HL-60 (cell line): Measurements from ENCODE around the gene HAUS8.
"Not testable (repeated sequence)": the region's sequence is repeated elsewhere in the genome, so short reads cannot be mapped to it uniquely, and the experiment has no call there.

ENCODE experiments used
- DNase-seq, 2 experiments: peaks; one replicate each; pipeline ENCODE4 v3.0.0-alpha.2; 2010 to 2020; ENCODE audit warnings: low read depth in 1 of 2, low spot score in 1 of 2
- H3K27ac ChIP-seq: fragments of 250-450 bp; sonication (Bioruptor Pico); replicated peaks from 2 replicates; pipeline ENCODE4 v1.5.1; 2020; ENCODE audit warnings: mild to moderate bottlenecking, moderate library complexity
- H3K27me3 ChIP-seq: fragments of 250-450 bp; sonication (Bioruptor Pico); 2 replicates; pipeline ENCODE4 v1.5.1; 2021; ENCODE audit warnings: mild to moderate bottlenecking, moderate library complexity; ENCODE audit not compliant: insufficient read depth, poor library complexity, severe bottlenecking
- H3K4me3 ChIP-seq: replicated peaks from 2 replicates; pipeline ENCODE4 v1.5.1; 2011; ENCODE audit warnings: mild to moderate bottlenecking, control low read depth, low read length; ENCODE audit not compliant: insufficient read depth
- GABPA ChIP-seq: IDR thresholded peaks from 2 replicates; pipeline ENCODE4 v1.6.1; 2012; ENCODE audit warnings: low read depth
- POLR2AphosphoS5 ChIP-seq: IDR thresholded peaks from 2 replicates; pipeline ENCODE4 v1.6.1; 2012; ENCODE audit warnings: low read depth
- SPI1 ChIP-seq: IDR thresholded peaks from 2 replicates; pipeline ENCODE4 v1.6.1; 2012; ENCODE audit warnings: low read depth, mild to moderate bottlenecking, borderline replicate concordance
- TF ChIP-seq, protein P1 (sequence below): IDR thresholded peaks from one replicate; pipeline ENCODE4 v1.5.1; 2011; ENCODE audit warnings: low read length, control low read depth, inconsistent platforms; ENCODE audit not compliant: insufficient read depth
- TF ChIP-seq, protein P2 (sequence below): IDR thresholded peaks from 2 replicates; pipeline ENCODE4 v1.6.1; 2012; ENCODE audit warnings: low read depth; ENCODE audit not compliant: insufficient replicate concordance

Gene HAUS8

GRCh38 chr19:17020385-17020784 lies 54.9 kb downstream of the HAUS8 start:
- no peak overlapping the region for H3K4me3 ChIP-seq
- H3K27me3 ChIP-seq, result no peaks in the 10 kb centered on the region
- DNase-seq, result no peak
- TF ChIP-seq, protein P1, sequence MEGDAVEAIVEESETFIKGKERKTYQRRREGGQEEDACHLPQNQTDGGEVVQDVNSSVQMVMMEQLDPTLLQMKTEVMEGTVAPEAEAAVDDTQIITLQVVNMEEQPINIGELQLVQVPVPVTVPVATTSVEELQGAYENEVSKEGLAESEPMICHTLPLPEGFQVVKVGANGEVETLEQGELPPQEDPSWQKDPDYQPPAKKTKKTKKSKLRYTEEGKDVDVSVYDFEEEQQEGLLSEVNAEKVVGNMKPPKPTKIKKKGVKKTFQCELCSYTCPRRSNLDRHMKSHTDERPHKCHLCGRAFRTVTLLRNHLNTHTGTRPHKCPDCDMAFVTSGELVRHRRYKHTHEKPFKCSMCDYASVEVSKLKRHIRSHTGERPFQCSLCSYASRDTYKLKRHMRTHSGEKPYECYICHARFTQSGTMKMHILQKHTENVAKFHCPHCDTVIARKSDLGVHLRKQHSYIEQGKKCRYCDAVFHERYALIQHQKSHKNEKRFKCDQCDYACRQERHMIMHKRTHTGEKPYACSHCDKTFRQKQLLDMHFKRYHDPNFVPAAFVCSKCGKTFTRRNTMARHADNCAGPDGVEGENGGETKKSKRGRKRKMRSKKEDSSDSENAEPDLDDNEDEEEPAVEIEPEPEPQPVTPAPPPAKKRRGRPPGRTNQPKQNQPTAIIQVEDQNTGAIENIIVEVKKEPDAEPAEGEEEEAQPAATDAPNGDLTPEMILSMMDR, result no peak
- TF ChIP-seq GABPA, result no peak
- TF ChIP-seq, protein P2, sequence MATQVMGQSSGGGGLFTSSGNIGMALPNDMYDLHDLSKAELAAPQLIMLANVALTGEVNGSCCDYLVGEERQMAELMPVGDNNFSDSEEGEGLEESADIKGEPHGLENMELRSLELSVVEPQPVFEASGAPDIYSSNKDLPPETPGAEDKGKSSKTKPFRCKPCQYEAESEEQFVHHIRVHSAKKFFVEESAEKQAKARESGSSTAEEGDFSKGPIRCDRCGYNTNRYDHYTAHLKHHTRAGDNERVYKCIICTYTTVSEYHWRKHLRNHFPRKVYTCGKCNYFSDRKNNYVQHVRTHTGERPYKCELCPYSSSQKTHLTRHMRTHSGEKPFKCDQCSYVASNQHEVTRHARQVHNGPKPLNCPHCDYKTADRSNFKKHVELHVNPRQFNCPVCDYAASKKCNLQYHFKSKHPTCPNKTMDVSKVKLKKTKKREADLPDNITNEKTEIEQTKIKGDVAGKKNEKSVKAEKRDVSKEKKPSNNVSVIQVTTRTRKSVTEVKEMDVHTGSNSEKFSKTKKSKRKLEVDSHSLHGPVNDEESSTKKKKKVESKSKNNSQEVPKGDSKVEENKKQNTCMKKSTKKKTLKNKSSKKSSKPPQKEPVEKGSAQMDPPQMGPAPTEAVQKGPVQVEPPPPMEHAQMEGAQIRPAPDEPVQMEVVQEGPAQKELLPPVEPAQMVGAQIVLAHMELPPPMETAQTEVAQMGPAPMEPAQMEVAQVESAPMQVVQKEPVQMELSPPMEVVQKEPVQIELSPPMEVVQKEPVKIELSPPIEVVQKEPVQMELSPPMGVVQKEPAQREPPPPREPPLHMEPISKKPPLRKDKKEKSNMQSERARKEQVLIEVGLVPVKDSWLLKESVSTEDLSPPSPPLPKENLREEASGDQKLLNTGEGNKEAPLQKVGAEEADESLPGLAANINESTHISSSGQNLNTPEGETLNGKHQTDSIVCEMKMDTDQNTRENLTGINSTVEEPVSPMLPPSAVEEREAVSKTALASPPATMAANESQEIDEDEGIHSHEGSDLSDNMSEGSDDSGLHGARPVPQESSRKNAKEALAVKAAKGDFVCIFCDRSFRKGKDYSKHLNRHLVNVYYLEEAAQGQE, result no peak
- TF ChIP-seq POLR2AphosphoS5, result no peak
- no peak for TF ChIP-seq SPI1
- H3K27ac ChIP-seq, result no peak overlapping the region

DNA sequence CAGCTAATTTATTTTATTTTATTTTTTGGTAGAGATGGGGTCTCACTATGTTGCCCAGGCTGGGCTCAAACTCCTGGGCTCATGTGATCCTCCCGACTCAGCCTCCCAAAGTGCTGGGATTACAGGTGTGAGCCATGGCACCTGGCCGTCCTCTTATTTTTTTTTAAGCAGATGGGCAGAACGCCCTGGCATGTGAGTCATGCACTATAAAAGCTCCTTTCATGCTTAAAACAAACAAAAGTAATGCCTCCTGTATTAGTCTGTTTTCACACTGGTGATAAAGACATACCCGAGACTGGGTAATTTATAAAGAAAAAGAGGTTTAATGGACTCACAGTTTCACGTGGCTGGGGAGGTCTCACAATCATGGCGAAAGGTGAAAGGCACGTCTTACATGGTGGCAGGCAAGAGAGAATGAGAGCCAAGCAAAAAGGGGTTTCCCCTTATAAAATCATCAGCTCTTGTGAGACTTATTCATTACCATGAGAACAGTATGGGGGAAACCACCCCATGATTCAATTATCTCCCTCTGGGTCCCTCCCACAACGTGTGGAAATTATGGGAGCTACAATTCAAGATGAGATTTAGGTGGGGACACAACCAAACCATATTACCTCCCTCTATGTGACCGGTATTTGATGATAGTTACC lies 60.9 kb downstream of the HAUS8 start:
- DNase-seq, H3K27me3 ChIP-seq, H3K27ac ChIP-seq, H3K4me3 ChIP-seq: not testable (repeated sequence)

GRCh38 chr19:17011485-17011884 lies 63.8 kb downstream of the HAUS8 start:
- no peak for DNase-seq
- Histone ChIP-seq H3K4me3 (no peak overlapping the region), H3K27me3 (peaks cover 8% of the 10 kb centered on the region), H3K27ac (no peak overlapping the region)
- TF ChIP-seq, protein P2, result no peak
- no peak for TF ChIP-seq GABPA
- TF ChIP-seq SPI1, result no peak
- no peak for TF ChIP-seq POLR2AphosphoS5
- TF ChIP-seq, protein P1, result no peak

GRCh38 chr19:17006579-17006978 lies 68.7 kb downstream of the HAUS8 start:
- H3K27ac ChIP-seq, result no peak overlapping the region
- no peaks in the 10 kb centered on the region for H3K27me3 ChIP-seq
- H3K4me3 ChIP-seq, result no peak overlapping the region
- TF ChIP-seq GABPA, result no peak
- TF ChIP-seq, protein P1, result no peak
- no peak for TF ChIP-seq POLR2AphosphoS5
- no peak for TF ChIP-seq SPI1
- TF ChIP-seq, protein P2, result no peak
- DNase-seq, result no peak
